Loucy (cell line): ENCODE data around the gene GGACT.

Experiments
- CTCF ChIP-seq: fragments of 200-600 bp; sonication (generic); conservative IDR thresholded peaks from 2 replicates; pipeline ENCODE4 v1.5.1; 2014; ENCODE audit warnings: mild to moderate bottlenecking, antibody characterized with exemption, low read length
- EZH2phosphoT487 ChIP-seq: fragments of 200-600 bp; IDR thresholded peaks from 2 replicates; pipeline ENCODE4 v1.6.1; 2018; ENCODE audit warnings: antibody characterized with exemption, mild to moderate bottlenecking, moderate library complexity, borderline replicate concordance

GRCh38 chr13:100573121-100573520, 15.5 kb downstream of the GGACT start:
- TF ChIP-seq CTCF (peak; percentile 91), EZH2phosphoT487 (no peak)
